Measurements from ENCODE around the gene ART4. TPM values are rescaled to one million over a fixed set of nuclear protein-coding genes. Genes with fewer than 3 reads are reported as not detected.
A peak's percentile ranks its signal among the peaks of the same experiment; 100 is the strongest.

Gene ART4
- polyA plus RNA-seq, 1 experiment, result 0.12 TPM

GRCh38 chr12:14824012-14824634, 19.2 kb downstream of the ART4 start:
- CTCF ChIA-PET, result interaction anchor here (1.2 kb wide), 1 partner anchor 53 kb away, joined by 5 read pairs; a partner anchor contains a TSS

DNA sequence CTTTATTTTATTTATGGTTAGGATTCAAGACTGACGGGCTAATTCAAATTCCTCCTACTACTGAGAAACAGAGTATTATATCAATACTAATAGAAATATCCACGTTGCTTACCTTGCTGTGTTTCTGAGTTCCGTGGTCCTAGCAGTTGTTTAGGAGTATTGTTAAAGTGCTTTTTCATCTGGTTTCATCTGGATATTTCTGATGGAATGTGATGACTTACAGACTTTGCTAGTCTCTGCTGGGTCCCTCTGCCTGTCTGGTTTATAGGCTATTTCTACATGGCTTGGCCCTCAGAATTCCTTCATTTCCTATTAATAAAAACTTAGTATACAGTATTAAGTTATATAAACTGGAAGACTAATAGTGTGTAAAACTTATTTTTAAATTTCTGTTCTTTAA, 29.3 kb downstream of the ART4 start, which contains the start of gene SMCO3:
SMCO3 (minus strand) TSS at position 169 of the 400 bp plus-strand sequence. CDS start 7,502 bp downstream, outside the sequence.
- no peak within 1 kb of the TSS for H3K4me3 ChIP-seq (ENCODE audit: low read depth, low read length)
- DNase-seq (ENCODE audit: low read depth), result no peak
- ChIA-PET POLR2A (no interaction called here), CTCF (interaction anchor here (0.9 to 1.4 kb wide), 4 partner anchors 9 to 408 kb away, joined by 3 to 4 read pairs (median 4); partner anchors contain the start of genes C12orf60, RERG and WBP11)
- TF ChIP-seq, protein P1, sequence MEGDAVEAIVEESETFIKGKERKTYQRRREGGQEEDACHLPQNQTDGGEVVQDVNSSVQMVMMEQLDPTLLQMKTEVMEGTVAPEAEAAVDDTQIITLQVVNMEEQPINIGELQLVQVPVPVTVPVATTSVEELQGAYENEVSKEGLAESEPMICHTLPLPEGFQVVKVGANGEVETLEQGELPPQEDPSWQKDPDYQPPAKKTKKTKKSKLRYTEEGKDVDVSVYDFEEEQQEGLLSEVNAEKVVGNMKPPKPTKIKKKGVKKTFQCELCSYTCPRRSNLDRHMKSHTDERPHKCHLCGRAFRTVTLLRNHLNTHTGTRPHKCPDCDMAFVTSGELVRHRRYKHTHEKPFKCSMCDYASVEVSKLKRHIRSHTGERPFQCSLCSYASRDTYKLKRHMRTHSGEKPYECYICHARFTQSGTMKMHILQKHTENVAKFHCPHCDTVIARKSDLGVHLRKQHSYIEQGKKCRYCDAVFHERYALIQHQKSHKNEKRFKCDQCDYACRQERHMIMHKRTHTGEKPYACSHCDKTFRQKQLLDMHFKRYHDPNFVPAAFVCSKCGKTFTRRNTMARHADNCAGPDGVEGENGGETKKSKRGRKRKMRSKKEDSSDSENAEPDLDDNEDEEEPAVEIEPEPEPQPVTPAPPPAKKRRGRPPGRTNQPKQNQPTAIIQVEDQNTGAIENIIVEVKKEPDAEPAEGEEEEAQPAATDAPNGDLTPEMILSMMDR (IDR thresholded peaks at IDR 0.05; ENCODE audit: insufficient read depth, low read depth, low read length), result no peak
- no peaks in the 10 kb centered on the region for H3K27me3 ChIP-seq (ENCODE audit: control insufficient read depth, insufficient read depth, low read length)
- H3K36me3 ChIP-seq (ENCODE audit: control insufficient read depth, insufficient read depth, low read length), result no peaks in the 10 kb centered on the region

More at GRCh38 chr12:14824012-14824634, 19.2 kb downstream of the ART4 start:
- POLR2A ChIA-PET, result no interaction called here
- TF ChIP-seq, protein P1 (IDR thresholded peaks at IDR 0.05; ENCODE audit: insufficient read depth, low read depth, low read length), result no peak
- H3K4me3 ChIP-seq (ENCODE audit: low read depth, low read length), result no peak overlapping the region
- DNase-seq (ENCODE audit: low read depth), result no peak
- H3K36me3 ChIP-seq (ENCODE audit: control insufficient read depth, insufficient read depth, low read length), result no peaks in the 10 kb centered on the region
- no peaks in the 10 kb centered on the region for H3K27me3 ChIP-seq (ENCODE audit: control insufficient read depth, insufficient read depth, low read length)

- Histone ChIP-seq H3K4me3 (ENCODE audit: low read depth, low read length) (no peak overlapping the region), H3K36me3 (ENCODE audit: control insufficient read depth, insufficient read depth, low read length) (no peaks in the 10 kb centered on the region), H3K27me3 (ENCODE audit: control insufficient read depth, insufficient read depth, low read length) (no peaks in the 10 kb centered on the region)
- DNase-seq (ENCODE audit: low read depth), result no peak
- CTCF ChIA-PET, result interaction anchor here (0.7 to 2.8 kb wide), 14 partner anchors 10 to 409 kb away, joined by 3 to 19 read pairs (median 6); partner anchors contain the start of gene RERG
- TF ChIP-seq, protein P1 (IDR thresholded peaks at IDR 0.05; ENCODE audit: insufficient read depth, low read depth, low read length), result no peak
- POLR2A ChIA-PET, result no interaction called here
Observed at GRCh38 chr12:14811486-14811885, 31.8 kb downstream of the ART4 start.

DNA sequence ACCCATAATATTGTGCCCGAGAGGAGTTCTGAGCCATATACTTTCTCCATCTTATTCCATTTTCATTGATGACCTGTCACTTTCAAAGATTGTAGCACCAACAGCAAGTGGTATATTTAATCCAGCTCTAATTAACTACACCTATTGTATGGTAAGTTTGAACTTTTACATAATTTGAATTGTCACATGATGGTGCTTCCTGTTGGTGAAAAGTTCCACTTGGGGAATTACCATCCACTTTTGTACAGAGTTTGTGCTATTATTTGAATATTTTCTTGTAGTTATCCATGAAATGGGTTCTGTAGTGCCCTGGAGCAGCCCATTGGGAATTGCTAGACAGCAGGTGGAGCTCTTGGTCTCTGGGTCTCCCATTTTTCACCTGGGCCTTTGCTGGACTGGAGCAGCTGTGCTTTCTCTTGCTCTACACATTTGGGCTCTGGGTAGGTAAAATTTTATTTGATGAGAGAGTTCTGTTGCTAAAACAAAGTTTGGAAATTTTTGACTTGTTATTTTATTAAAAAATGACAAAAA, 32.3 kb downstream of the ART4 start:
- Histone ChIP-seq H3K27me3 (ENCODE audit: control insufficient read depth, insufficient read depth, low read length) (no peaks in the 10 kb centered on the region), H3K36me3 (ENCODE audit: control insufficient read depth, insufficient read depth, low read length) (no peaks in the 10 kb centered on the region), H3K4me3 (ENCODE audit: low read depth, low read length) (no peak overlapping the region)
- TF ChIP-seq, protein P1 (IDR thresholded peaks at IDR 0.05; ENCODE audit: insufficient read depth, low read depth, low read length), result peak; percentile 59
- POLR2A ChIA-PET, result interaction anchor here (0.6 kb wide), 1 partner anchor 185 kb away, joined by 9 read pairs; no protein-coding TSS in a partner anchor
- CTCF ChIA-PET, result interaction anchor here (0.7 to 2.8 kb wide), 14 partner anchors 9 to 410 kb away, joined by 3 to 19 read pairs (median 6); partner anchors contain the start of gene RERG
- no peak for DNase-seq (ENCODE audit: low read depth)

All from BJ (cell line).